Glomerular visceral epithelial cell (primary cell): ENCODE data around the gene BCCIP.
A peak's percentile ranks its signal among the peaks of the same experiment; 100 is the strongest.

Experiments used
- DNase-seq: peaks from one replicate; pipeline ENCODE4 v3.0.0-alpha.2; 2016; ENCODE audit errors: extremely low spot score

Gene BCCIP

GRCh38 chr10:125797994-125798662, 25.2 kb upstream of the BCCIP start:
- peak; percentile 65 for DNase-seq

DNA sequence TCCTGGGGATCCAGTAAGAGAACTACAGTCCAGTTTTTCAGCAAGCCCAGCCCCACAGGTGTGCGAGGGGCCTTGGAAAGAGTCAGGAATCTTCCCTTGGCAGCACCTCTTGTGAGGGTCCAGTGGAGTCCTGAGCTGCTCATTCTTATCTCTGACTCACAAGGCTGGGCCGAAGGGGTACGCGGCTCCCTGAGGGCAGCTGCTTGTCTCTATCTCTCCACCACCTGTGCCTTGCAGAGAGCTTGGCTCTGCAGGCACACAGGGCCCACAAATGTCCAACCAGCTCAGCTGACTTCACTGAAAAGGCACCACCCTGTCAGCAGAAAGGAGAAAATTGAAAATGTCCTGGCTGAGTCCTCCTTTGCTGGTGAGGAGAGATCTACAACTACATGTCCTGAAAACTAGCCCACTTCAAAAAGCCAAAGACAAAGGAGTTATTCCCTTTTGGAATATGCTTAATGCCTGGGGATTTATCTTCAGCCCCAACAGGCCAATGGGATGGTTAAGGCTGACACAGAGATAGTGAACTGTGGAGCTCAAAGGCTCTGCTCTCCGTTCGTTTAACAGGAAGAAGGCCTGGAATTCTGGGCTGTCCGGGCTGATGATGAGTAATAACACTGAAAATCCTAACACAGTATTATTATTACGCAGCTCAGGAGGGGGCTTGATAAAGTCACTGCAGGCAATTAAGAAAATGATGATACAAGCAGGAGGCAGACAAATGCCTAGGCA, 23.7 kb upstream of the BCCIP start:
- peak; percentile 31 for DNase-seq

GRCh38 chr10:125801574-125801973, 21.8 kb upstream of the BCCIP start:
- DNase-seq, result no peak

- DNase-seq, result peak; percentile 94
These were observed 21.2 kb upstream of the BCCIP start for GRCh38 chr10:125802131-125802530.

DNA sequence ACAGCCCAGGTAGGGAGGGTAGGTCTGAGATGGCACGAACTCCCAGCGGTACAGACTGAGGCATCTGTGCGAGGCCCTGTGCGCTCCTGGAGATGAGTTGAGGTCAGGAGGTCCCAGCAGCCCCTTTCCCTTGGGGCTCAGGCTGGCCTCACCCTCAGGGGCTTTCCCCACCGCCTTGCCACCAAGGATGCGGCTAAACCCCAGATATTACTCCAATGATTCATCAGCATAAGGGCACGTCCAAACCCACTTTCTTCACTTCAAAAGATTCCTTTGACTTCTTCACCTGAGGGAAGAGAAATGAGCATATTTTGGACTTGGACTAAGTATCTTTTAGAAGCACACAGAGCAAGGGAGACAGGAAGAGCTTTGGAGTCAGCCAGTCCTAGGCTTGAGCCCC, 20.6 kb upstream of the BCCIP start:
- DNase-seq, result peak; percentile 92

GRCh38 chr10:125808047-125808446, 15.3 kb upstream of the BCCIP start:
- DNase-seq, result no peak

GRCh38 chr10:125811251-125811650, 12.1 kb upstream of the BCCIP start:
- no peak for DNase-seq

DNA sequence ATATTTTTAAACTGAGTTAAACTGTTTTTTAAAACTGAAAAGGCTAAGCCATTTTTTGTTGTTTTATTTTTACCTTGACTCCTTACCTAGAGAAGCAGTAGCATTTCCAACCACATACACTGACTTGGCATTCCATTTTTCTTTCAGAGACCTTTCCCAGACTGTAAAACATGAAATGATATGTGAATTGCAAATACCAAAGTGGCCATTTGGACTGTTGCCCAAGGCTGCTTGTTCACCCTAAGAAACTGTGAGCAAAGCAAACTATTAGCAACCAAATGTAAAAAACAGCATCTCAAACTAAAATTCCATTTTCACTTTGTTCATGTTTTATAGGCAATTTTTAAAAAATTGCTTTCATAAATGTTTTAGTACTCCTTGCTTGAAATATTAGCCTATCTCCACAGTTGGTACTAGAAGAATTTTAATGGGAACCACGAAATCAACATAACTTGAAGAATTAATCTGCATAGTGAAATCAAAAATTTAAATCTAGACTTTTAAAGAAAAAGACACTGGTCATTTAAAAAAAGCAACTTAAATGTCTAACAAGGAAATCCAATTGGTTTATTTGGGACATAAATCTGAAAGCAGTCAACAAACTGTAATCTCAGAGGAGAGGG, 11.1 kb upstream of the BCCIP start:
- peak; percentile 35 for DNase-seq

DNA sequence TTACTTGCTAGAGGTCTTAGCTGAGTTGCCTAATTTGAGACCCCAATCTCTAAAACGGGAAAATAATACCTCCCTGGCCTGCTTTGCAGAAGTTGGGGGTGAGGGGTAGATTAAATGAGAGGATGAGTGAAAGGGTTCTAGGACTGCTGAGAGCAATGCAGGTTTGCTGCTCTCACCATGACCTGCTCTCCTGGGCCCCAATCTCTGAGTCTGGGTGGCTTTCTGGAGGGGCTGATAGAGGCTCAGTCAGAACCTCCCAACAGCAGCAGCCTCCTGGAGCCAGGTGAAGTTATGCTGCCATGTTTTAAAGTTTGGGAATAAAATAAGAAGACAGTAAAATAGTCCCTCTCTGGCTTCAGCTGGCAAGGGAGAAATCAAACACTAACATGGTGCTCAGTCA, 7.6 kb upstream of the BCCIP start:
- no peak for DNase-seq

DNA sequence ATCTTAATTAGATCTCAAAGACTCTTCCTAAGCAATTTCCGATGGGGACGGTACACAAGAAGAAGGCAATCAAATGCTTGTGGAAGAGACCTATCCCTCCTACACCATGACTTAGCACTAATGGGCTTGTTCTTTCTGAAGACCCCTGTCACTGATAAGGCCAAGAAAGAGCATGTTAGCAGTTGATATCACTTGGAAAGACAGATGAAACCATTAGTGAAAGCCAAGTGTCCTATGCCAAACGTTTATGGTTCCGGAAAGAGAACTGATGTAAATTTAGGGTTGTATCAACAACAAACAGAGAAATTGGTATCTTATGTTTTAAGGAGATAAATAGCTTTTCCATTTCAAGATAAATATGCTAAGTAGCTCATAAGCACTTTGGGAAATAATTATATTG, 6.8 kb upstream of the BCCIP start:
- no peak for DNase-seq

DNA sequence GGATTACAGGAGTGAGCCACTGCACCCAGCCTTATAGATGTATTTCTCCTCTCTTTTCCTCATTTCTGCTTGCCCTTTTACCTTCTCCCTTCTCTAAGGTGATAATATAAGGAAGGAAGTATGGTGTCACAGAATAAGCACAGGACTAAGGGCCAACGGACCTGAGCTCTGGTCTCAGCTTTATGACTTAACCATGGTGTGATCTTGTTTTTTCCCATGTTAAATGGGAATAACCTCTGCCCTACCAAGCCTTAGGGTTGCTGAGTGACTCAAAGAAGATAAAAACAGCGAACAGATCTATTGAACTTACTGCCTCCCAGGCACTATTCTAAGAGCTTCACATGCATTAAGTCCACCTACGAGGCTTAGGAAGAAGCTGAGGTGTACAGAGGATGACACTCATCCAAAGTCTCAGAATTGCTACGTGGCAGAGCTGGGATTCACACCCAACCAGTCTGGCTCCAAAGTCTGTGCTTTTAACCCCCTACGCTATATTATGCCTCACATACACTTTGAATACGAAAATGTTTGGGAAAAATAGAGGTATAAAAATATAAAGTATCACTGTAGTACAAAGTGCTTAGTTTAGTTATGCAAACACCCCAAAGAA, 5.9 kb upstream of the BCCIP start:
- DNase-seq, result no peak

- DNase-seq, result no peak
These were observed 2.6 kb upstream of the BCCIP start for GRCh38 chr10:125820701-125821100.

DNA sequence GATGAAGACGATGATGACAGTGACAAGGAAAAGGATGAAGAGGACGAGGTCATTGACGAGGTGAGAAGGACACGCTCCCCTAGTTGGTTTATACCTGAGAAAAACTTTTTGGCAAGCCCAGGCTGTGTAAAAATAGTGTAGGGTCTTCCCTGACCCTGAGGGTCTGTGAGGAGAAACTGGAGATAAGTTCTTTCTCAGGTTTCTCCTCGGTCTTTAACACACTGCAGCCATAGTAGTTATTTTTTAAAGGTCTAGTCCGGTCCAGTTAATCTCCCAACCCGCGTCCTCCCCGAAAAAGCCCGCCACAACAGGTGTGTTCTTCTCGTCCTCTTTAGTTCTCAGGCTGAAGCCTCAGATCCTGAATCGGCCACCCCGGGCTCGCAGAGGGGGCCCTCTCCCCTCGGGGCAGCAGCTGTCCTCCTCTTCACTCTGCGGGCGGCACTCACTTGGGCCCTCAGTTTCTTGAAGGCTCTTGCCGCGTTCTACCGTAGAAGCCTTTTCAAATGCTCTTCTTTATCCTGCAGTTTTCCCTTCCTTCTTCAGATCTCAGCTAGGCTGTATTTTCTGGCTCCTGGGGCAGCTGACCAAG, 411 bp downstream of the BCCIP start:
- peak; percentile 11 for DNase-seq

DNA sequence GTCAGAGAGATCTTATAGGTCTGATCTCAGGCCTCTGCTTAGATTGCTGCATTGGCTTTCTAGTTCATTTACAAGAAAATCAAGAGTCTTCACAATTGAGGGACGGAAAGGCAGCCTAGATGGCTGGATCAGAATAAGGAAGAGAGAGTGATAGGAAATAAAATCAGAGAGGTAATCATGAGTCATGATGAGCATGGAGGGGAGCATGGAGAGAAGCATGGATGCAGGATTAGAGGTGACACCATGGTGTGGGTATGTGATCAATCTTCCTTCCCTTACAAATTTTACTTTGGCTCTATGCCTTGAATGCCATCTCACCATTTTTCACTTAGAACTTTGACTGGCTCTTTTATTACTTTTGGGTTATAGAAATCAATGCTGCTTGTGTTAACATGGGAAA, 1.4 kb downstream of the BCCIP start:
- peak; percentile 16 for DNase-seq

GRCh38 chr10:125827133-125827532, 3.8 kb downstream of the BCCIP start:
- no peak for DNase-seq

DNA sequence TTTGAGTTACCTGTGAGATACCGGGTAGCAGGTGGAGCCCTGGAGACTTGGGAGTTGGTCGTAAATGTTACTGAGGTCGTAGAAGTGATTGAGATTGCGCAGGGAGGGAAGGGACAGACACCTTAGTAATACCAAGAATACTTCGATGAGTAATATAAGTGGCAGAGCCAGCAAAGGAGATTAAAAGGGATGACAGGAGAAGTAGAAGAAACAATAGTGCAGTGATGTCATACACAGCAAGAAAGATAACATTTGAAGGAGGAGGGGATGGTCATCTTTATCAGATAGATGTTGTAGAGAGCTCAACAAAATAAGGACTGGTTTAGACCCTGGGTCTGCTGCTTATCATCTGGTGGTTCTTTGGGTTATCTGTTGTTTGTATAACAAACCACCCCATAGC, 5.0 kb downstream of the BCCIP start:
- no peak for DNase-seq

- no peak for DNase-seq
These were observed 13.4 kb downstream of the BCCIP start for GRCh38 chr10:125836746-125837145.

- no peak for DNase-seq
These were observed 15.6 kb downstream of the BCCIP start for GRCh38 chr10:125838802-125839575.

- DNase-seq, result no peak
These were observed 17.1 kb downstream of the BCCIP start for GRCh38 chr10:125840406-125840805.

DNA sequence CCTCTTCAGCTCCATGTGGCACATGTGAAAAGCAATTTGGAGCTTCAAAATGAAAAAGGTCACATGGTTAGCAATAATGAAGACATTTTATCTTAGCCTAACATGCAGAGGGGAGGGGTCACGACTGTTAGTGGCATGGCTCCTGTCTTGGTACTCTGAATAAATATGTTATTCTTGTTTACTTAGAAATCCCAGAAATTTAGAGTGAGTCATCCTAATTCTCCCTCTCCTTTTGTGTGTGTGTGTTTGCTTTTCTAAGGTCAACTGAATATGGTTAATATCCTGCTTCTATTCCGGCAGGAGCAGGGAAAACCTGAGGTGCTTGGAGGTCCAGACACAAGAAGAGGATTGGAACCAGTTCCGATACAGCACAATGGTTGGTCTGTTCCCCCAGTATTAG, 17.6 kb downstream of the BCCIP start:
- DNase-seq, result no peak

DNA sequence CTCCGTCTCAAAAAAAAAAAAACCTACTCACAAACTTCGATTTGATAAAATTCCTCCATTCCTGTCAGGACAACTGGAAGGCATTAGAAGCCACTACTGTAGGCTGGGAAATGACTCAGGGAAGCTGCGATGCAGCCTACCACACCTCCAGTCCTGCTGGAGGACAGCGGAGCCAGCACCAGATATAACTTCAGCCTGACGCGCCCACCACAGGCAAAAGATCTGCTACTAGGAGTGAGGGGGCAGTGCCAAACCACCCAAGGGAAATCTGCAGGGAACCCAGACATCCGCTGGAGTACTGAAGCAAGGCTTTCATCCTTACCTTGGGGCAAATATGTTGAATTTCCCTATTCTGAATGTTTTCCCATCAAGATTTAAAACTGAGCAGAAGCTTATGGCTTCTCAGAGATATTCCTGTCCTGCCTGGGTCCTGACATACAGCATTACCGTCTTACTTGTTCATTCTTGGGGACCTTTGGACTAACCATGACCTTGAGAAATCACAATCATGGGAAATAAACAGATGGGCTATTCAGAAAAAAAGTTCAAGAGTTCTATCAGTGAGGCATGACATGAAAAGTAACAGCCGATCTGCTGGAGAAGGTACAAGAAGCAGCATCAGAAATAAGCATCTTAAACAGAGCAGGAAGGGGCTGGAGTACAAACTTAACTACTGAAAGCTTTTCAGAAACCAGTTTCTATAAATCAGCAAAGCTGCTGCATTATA, 20.4 kb downstream of the BCCIP start:
- DNase-seq, result no peak
